GM21447 (cell line): Measurements from ENCODE around the gene TLE1.

Experiments used
- ATAC-seq: cut with Tn5 transposase; IDR thresholded peaks from one replicate; pipeline ENCODE4 v1.9.1; 2021; ENCODE audit not compliant: unreplicated experiment

TLE1 gene

GRCh38 chr9:81556923-81557322, 132.4 kb downstream of the TLE1 start:
- no peak for ATAC-seq

- ATAC-seq = no peak
Observed at GRCh38 chr9:81552581-81552991, 136.8 kb downstream of the TLE1 start.

GRCh38 chr9:81550207-81550583, 139.2 kb downstream of the TLE1 start:
- ATAC-seq = no peak

- ATAC-seq = no peak
Observed at GRCh38 chr9:81549500-81550206, 139.7 kb downstream of the TLE1 start.

GRCh38 chr9:81548911-81549310, 140.4 kb downstream of the TLE1 start:
- ATAC-seq = no peak

GRCh38 chr9:81546489-81546888, 142.9 kb downstream of the TLE1 start:
- ATAC-seq = no peak

- ATAC-seq = no peak
Observed at GRCh38 chr9:81543695-81544094, 145.7 kb downstream of the TLE1 start.

GRCh38 chr9:81542118-81542889, 147.0 kb downstream of the TLE1 start:
- no peak for ATAC-seq

GRCh38 chr9:81540142-81540710, 149.1 kb downstream of the TLE1 start:
- ATAC-seq = no peak

- no peak for ATAC-seq
Observed at GRCh38 chr9:81539317-81539716, 150.0 kb downstream of the TLE1 start.

- ATAC-seq = no peak
Observed at GRCh38 chr9:81538890-81539289, 150.5 kb downstream of the TLE1 start.

GRCh38 chr9:81537964-81538363, 151.4 kb downstream of the TLE1 start:
- no peak for ATAC-seq

GRCh38 chr9:81536242-81537025, 152.9 kb downstream of the TLE1 start:
- ATAC-seq = no peak

GRCh38 chr9:81535542-81536241, 153.7 kb downstream of the TLE1 start:
- ATAC-seq = no peak

- ATAC-seq = no peak
Observed at GRCh38 chr9:81534138-81534875, 155.0 kb downstream of the TLE1 start.
